ENCODE data around the gene PTPRN2.

The PTPRN2 gene

DNA sequence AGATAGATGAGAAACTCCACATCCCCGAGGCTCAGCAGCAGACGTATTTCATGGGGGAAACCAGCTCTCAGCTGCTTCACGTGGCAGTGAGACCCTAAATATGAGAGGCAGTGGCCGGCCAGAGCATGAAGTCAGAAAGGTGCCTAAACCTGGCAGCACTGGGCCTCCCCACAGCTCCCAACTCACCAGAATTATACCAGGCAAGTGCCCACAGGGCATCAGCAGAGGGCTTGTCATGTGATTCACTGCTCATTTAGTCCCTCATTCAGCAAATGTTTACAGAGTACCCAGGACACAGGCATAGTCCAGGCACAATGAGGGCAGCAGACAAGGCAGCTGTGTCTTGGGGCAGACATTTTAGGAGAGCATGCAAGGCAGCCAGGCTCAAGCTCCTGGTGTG, 212.6 kb downstream of the PTPRN2 start:
- H3K4me3 ChIP-seq (ENCODE audit: low read depth, low read length): no peak overlapping the region

DNA sequence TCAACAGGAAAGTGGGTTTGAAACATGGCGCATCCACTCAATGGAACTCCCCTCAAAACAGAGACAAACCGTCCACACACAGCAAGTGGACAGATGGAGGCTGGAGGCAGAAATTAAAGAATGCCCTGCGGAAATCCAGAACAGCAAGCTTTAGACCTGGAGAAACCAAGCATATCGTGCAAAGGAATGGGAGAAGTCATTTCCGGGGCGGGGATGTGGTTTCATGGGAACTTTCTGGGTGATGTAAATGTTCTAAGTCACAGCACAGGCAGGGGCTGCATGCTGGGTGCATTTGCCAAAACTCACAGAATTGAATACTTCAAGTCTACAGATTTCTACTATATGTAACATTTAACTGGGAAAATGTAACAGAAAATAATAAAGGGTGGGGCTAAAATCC, 213.0 kb downstream of the PTPRN2 start:
- TF ChIP-seq, protein P1, sequence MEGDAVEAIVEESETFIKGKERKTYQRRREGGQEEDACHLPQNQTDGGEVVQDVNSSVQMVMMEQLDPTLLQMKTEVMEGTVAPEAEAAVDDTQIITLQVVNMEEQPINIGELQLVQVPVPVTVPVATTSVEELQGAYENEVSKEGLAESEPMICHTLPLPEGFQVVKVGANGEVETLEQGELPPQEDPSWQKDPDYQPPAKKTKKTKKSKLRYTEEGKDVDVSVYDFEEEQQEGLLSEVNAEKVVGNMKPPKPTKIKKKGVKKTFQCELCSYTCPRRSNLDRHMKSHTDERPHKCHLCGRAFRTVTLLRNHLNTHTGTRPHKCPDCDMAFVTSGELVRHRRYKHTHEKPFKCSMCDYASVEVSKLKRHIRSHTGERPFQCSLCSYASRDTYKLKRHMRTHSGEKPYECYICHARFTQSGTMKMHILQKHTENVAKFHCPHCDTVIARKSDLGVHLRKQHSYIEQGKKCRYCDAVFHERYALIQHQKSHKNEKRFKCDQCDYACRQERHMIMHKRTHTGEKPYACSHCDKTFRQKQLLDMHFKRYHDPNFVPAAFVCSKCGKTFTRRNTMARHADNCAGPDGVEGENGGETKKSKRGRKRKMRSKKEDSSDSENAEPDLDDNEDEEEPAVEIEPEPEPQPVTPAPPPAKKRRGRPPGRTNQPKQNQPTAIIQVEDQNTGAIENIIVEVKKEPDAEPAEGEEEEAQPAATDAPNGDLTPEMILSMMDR (IDR thresholded peaks at IDR 0.05): no peak
- Histone ChIP-seq H3K4me3 (ENCODE audit: low read depth, low read length) (no peak overlapping the region), H3K79me2 (no peaks in the 10 kb centered on the region), H3K4me2 (ENCODE audit: low read length) (no peak overlapping the region), H3K9ac (no peak overlapping the region), H3K9me3 (ENCODE audit: control insufficient read depth, low read length) (no peaks in the 10 kb centered on the region), H3K36me3 (ENCODE audit: control insufficient read depth, insufficient read depth, low read length) (no peaks in the 10 kb centered on the region), H2AFZ (no peak overlapping the region), H3K4me1 (no peaks in the 10 kb centered on the region), H3K27me3 (ENCODE audit: control insufficient read depth, insufficient read depth, low read length) (no peaks in the 10 kb centered on the region), H3K27ac (no peak overlapping the region)

More for the DNA sequence above, 212.6 kb downstream of the PTPRN2 start:
- no peaks in the 10 kb centered on the region for H3K79me2 ChIP-seq
- no peaks in the 10 kb centered on the region for H3K27me3 ChIP-seq (ENCODE audit: control insufficient read depth, insufficient read depth, low read length)
- H3K9me3 ChIP-seq (ENCODE audit: control insufficient read depth, low read length): no peaks in the 10 kb centered on the region
- H3K9ac ChIP-seq: no peak overlapping the region
- no peak overlapping the region for H3K27ac ChIP-seq
- TF ChIP-seq, protein P1 (IDR thresholded peaks at IDR 0.05): no peak
- H3K4me1 ChIP-seq: no peaks in the 10 kb centered on the region
- H3K4me2 ChIP-seq (ENCODE audit: low read length): no peak overlapping the region
- H3K36me3 ChIP-seq (ENCODE audit: control insufficient read depth, insufficient read depth, low read length): no peaks in the 10 kb centered on the region
- H2AFZ ChIP-seq: no peak overlapping the region

DNA sequence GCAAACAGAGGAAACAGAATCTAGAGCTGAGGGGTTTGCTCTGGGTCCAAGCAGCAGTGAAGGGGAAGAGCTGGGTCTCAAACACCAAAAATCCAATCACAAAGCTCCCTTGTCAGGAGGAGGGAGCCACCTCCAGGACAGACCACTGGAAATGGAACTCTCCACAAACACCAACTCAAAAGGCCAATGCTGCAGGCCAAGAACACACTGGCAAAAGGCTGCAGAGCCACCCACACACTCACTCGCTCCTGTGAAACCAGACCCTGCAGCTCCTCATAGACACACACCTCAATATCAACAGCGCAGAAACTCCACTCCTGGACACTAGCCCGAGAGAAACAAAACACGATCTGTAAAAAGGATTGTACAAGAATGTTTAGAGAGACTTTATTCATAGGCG, 213.5 kb downstream of the PTPRN2 start:
- Histone ChIP-seq H3K79me2 (no peaks in the 10 kb centered on the region), H3K9me3 (ENCODE audit: control insufficient read depth, low read length) (no peaks in the 10 kb centered on the region), H3K27ac (no peak overlapping the region), H3K27me3 (ENCODE audit: control insufficient read depth, insufficient read depth, low read length) (no peaks in the 10 kb centered on the region), H3K4me3 (ENCODE audit: low read depth, low read length) (no peak overlapping the region), H2AFZ (no peak overlapping the region), H3K4me2 (ENCODE audit: low read length) (no peak overlapping the region), H3K4me1 (no peaks in the 10 kb centered on the region), H3K36me3 (ENCODE audit: control insufficient read depth, insufficient read depth, low read length) (no peaks in the 10 kb centered on the region), H3K9ac (no peak overlapping the region)
- TF ChIP-seq, protein P1 (IDR thresholded peaks at IDR 0.05): no peak

DNA sequence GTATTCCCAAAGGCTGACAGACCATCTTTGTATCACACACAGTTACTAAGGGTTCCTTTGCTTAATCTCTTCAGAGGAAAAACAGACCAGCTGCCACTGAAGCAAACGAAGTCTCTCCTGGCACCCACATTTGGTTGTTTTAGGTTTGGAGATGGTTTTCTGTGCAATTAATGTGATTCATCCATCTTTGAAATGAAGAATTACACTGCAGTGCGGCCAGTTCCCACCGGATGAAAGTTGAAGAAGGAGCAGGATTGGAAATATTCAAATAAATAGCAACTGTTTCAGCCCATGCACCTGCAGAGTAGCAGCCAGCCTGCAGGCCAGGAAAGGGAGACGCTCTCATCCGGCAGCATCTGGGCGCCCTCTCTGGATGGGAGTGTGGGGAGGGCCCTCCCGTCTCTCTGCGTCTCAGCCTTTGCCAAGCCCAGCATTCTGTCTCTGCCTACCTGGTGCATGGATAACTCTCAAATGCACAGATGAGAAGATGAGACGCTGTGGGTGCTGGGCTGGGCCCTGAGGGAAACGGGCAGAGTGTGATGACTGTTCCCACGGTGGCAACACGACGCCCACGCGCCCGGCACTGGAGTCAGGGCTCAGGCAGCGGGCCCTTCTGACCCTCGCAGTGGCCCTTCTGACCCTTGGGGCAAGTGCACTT, 214.0 kb downstream of the PTPRN2 start:
- no peaks in the 10 kb centered on the region for H3K9me3 ChIP-seq (ENCODE audit: control insufficient read depth, low read length)
- no peak overlapping the region for H3K4me2 ChIP-seq (ENCODE audit: low read length)
- no peaks in the 10 kb centered on the region for H3K36me3 ChIP-seq (ENCODE audit: control insufficient read depth, insufficient read depth, low read length)
- no peak overlapping the region for H3K27ac ChIP-seq
- no peaks in the 10 kb centered on the region for H3K4me1 ChIP-seq
- no peaks in the 10 kb centered on the region for H3K79me2 ChIP-seq
- H3K27me3 ChIP-seq (ENCODE audit: control insufficient read depth, insufficient read depth, low read length): no peaks in the 10 kb centered on the region
- no peak overlapping the region for H2AFZ ChIP-seq
- no peak overlapping the region for H3K4me3 ChIP-seq (ENCODE audit: low read depth, low read length)
- TF ChIP-seq, protein P1 (IDR thresholded peaks at IDR 0.05): no peak
- no peak overlapping the region for H3K9ac ChIP-seq

All from parathyroid adenoma (tissue), 2 donors.